K562 (cell line): Measurements from ENCODE around the gene IRF8. TPM values are rescaled to one million over a fixed set of nuclear protein-coding genes. Genes with fewer than 3 reads are reported as not detected.

Source experiments
- ATAC-seq: fragments of 200-7000 bp; cut with Tn5 transposase; 3 replicates; pipeline ENCODE4 v1.9.1; 2020; ENCODE audit warnings: moderate library complexity
- BruUV-seq: library from RNA; stranded (reverse); fragments of 400-500 nt; replicated peaks from 2 replicates; lab custom pipeline; 2021; lab: Mats Ljungman, UMichigan
- CTCF ChIA-PET: fragments of 300-600 bp; formaldehyde crosslinking; extraction: SDS; loops from one replicate; lab custom pipeline; 2021; ENCODE audit warnings: low intra/inter-chr PET ratio; lab: Yijun Ruan, JAX
- POLR2A ChIA-PET: fragments of 300-600, 350-650 bp; sonication (Branson Sonifier 250); formaldehyde crosslinking; extraction: SDS; loops from one replicate; lab custom pipeline; 2021; ENCODE audit warnings: antibody characterized with exemption, inconsistent platforms; lab: Yijun Ruan, JAX
- DNase-seq, 4 experiments: peaks; one replicate each; pipeline versions ENCODE4 v3.0.0 to v3.0.0-alpha.2; 2011 to 2018; ENCODE audit warnings: low spot score in 3 of 4, mixed read lengths in 3 of 4; ENCODE audit errors: extremely low read depth in 1 of 4
- FAIRE-seq: peaks from 2 replicates; lab custom pipeline; 2011; peaks lifted over from hg19 to GRCh38; lab: Jason Lieb, UNC
- H2AFZ ChIP-seq: 2 replicates; pipeline ENCODE4 v1.6.0; 2011; ENCODE audit warnings: low read depth, low read length, control low read depth, inconsistent platforms
- H3K27ac ChIP-seq: fragments of 200-600 bp; 3 replicates; pipeline ENCODE4 v1.8.0; 2011; ENCODE audit warnings: low read depth, mild to moderate bottlenecking, control low read depth, inconsistent platforms, low read length, moderate library complexity, mixed read lengths; ENCODE audit errors: extremely low read depth
- H3K27me3 ChIP-seq, 2 experiments: fragments of 300-600 bp in 1 of 2; 2 replicates in 1 of 2; 3 replicates in 1 of 2; pipeline versions ENCODE4 v1.6.0 to v1.8.0; 2011; ENCODE audit warnings: inconsistent platforms in 2 of 2, low read length in 2 of 2, mild to moderate bottlenecking in 1 of 2, mixed read lengths in 1 of 2, moderate library complexity in 1 of 2; ENCODE audit not compliant: control insufficient read depth in 2 of 2, insufficient read depth in 2 of 2
- H3K36me3 ChIP-seq: fragments of 300-600 bp; 3 replicates; pipeline ENCODE4 v1.8.0; 2011; ENCODE audit warnings: mild to moderate bottlenecking, low read length, inconsistent platforms; ENCODE audit not compliant: control insufficient read depth, insufficient read depth
- H3K4me1 ChIP-seq, 2 experiments: fragments of 200-600 bp in 1 of 2; replicated peaks in 1 of 2; 2 replicates in 1 of 2; 3 replicates in 1 of 2; pipeline versions ENCODE4 v1.5.1 to v1.8.0; 2011; ENCODE audit warnings: inconsistent platforms in 2 of 2, low read length in 2 of 2, mild to moderate bottlenecking in 1 of 2, mixed read lengths in 1 of 2, moderate library complexity in 1 of 2; ENCODE audit not compliant: control insufficient read depth in 2 of 2, insufficient read depth in 2 of 2
- H3K4me2 ChIP-seq: 2 replicates; pipeline ENCODE4 v1.6.1; 2011; ENCODE audit warnings: low read length, control low read depth, inconsistent platforms, mixed read lengths; ENCODE audit not compliant: insufficient read depth
- H3K4me3 ChIP-seq: fragments of 200-600 bp; sonication (generic), shearing (Covaris generic); 2 replicates; pipeline ENCODE4 v1.5.1; 2016; ENCODE audit warnings: control low read depth, inconsistent platforms
- H3K79me2 ChIP-seq: fragments of 200-600 bp; 3 replicates; pipeline ENCODE4 v1.8.0; 2011; ENCODE audit warnings: low read length, inconsistent platforms; ENCODE audit not compliant: control insufficient read depth, insufficient read depth
- H3K9ac ChIP-seq, 2 experiments: 2 replicates each; pipeline versions ENCODE4 v1.6.0 to v1.6.1; 2011; ENCODE audit warnings: low read depth in 2 of 2, low read length in 2 of 2, control low read depth in 1 of 2, inconsistent platforms in 1 of 2, mild to moderate bottlenecking in 1 of 2, mixed read lengths in 1 of 2; ENCODE audit not compliant: insufficient read depth in 1 of 2
- H3K9me1 ChIP-seq: one replicate; pipeline ENCODE4 v1.6.0; 2011; ENCODE audit warnings: inconsistent platforms, mild to moderate bottlenecking, low read length, moderate library complexity; ENCODE audit not compliant: control insufficient read depth, insufficient read depth
- H3K9me3 ChIP-seq: replicated peaks from 2 replicates; pipeline ENCODE4 v1.5.1; 2011; ENCODE audit warnings: low read depth, low read length, inconsistent platforms; ENCODE audit not compliant: control insufficient read depth, insufficient read depth
- H4K20me1 ChIP-seq: replicated peaks from 2 replicates; pipeline ENCODE4 v1.6.1; 2011; ENCODE audit warnings: low read length, inconsistent platforms, mixed read lengths; ENCODE audit not compliant: control insufficient read depth, insufficient read depth
- BMI1 ChIP-seq: fragments of 150-350 bp; IDR thresholded peaks from 2 replicates; pipeline ENCODE4 v1.6.1; 2014; ENCODE audit warnings: low read length
- CREB1 ChIP-seq, 2 experiments: sonication (generic) in 1 of 2; formaldehyde crosslinking in 1 of 2; IDR thresholded peaks; 2 replicates each; pipeline versions ENCODE4 v1.6.1 to v1.8.0; 2012 to 2022; ENCODE audit warnings: inconsistent platforms in 1 of 2, mild to moderate bottlenecking in 1 of 2, missing genetic modification reagents in 1 of 2, moderate library complexity in 1 of 2
- EP400 ChIP-seq: fragments of 450-650 bp; IDR thresholded peaks from 2 replicates; pipeline ENCODE4 v1.6.1; 2017; ENCODE audit warnings: antibody characterized with exemption, mild to moderate bottlenecking, moderate library complexity
- HNRNPUL1 ChIP-seq: fragments of 200-400 bp; formaldehyde crosslinking; IDR thresholded peaks from 2 replicates; pipeline ENCODE4 v1.6.1; 2017; ENCODE audit warnings: low read length
- NFYB ChIP-seq: IDR thresholded peaks from 2 replicates; pipeline ENCODE4 v1.6.1; 2011; ENCODE audit warnings: mild to moderate bottlenecking, moderate library complexity; ENCODE audit not compliant: insufficient read length; ENCODE audit errors: extremely low read depth
- RBM25 ChIP-seq: fragments of 200-400 bp; formaldehyde crosslinking; IDR thresholded peaks from 2 replicates; pipeline ENCODE4 v1.6.1; 2018; ENCODE audit warnings: low read length, low read depth, moderate library complexity; ENCODE audit not compliant: severe bottlenecking
- TBL1XR1 ChIP-seq, 2 experiments: IDR thresholded peaks; 2 replicates each; pipeline ENCODE4 v1.6.1; 2012; ENCODE audit warnings: improper control_type of control experiment in 2 of 2, low read length in 2 of 2, mild to moderate bottlenecking in 1 of 2
- ZNF316 ChIP-seq: fragments of 450-650 bp; IDR thresholded peaks from 2 replicates; pipeline ENCODE4 v1.6.1; 2016
- WGBS: fragments of 100-300 bp; shearing (Covaris generic); methylation state at CpG from one replicate; pipeline ENCODE4 v1.1.6; 2016; ENCODE audit warnings: low coverage, mixed read lengths; ENCODE audit not compliant: insufficient coverage; ENCODE audit errors: missing lambda C conversion rate; 5-methylcytosine and 5-hydroxymethylcytosine counted together
- in situ Hi-C: fragments of 300-500 bp; cut with MboI; formaldehyde crosslinking; loops from 4 replicates; pipeline ENCODE4 v1.15.0; 2018; ENCODE audit warnings: inconsistent platforms, mixed read lengths
- intact Hi-C: fragments of 100-400 bp; cut with micrococcal nuclease; formaldehyde crosslinking; loops from 2 replicates; pipeline ENCODE4 v1.14.2; 2022
- polyA plus RNA-seq, 8 experiments: library from polyadenylated mRNA; depleted of rRNA in 4 of 8; stranded (reverse) in 5 of 8; unstranded in 3 of 8; fragments of >200 nt; fragmentation: Nextera tagmentation in 2 of 8; fragmentation: Illumina TruSeq in 1 of 8; extraction: Ambion mirVana in 2 of 8; extraction: Trizol in 1 of 8; gene quantifications; 2 replicates each; pipeline versions ENCODE4 v1.2.1 to v1.2.3, GENCODE V29; 2011 to 2014; ENCODE audit warnings: inconsistent platforms in 1 of 8, missing spikeins in 1 of 8
- total RNA-seq, 7 experiments: library from RNA; depleted of rRNA in 6 of 7; stranded (reverse); fragments of >200 nt in 6 of 7; fragmentation: Illumina TruSeq in 2 of 7; extraction: Trizol in 2 of 7; gene quantifications; 2 replicates each; pipeline versions ENCODE4 v1.2.1 to v1.2.3, GENCODE V29; 2011 to 2021; ENCODE audit warnings: low replicate concordance in 1 of 7
- TF ChIP-seq, protein P1 (sequence below): sonication (generic); formaldehyde crosslinking; IDR thresholded peaks from 2 replicates; pipeline ENCODE4 v1.9.0; 2022; ENCODE audit warnings: mild to moderate bottlenecking, missing genetic modification reagents
- TF ChIP-seq, protein P2 (sequence below), 2 experiments: fragments of 450-650 bp; formaldehyde crosslinking in 1 of 2; IDR thresholded peaks; 2 replicates each; pipeline versions ENCODE4 v1.4.0 to v1.6.1; 2014 to 2020; ENCODE audit warnings: mild to moderate bottlenecking in 2 of 2, borderline replicate concordance in 1 of 2, low read depth in 1 of 2

Gene IRF8
- total and polyA plus RNA-seq, 9 of the 15 experiments (the other 6 are each of a cell fraction or from before 2014, with no cell fraction given): 0.01 to 0.98 TPM; not detected in 7

GRCh38 chr16:85961988-85962915 is 63.3 kb downstream of the IRF8 start:
- FAIRE-seq: peak; percentile 79
- no peaks in the 10 kb centered on the region for H3K79me2 ChIP-seq
- H3K9me1 ChIP-seq: no peaks in the 10 kb centered on the region
- peaks cover 0 to 3% of the 10 kb centered on the region in 2 experiments; a peak in 1 of 5 replicates for H3K4me1 ChIP-seq
- no peaks in the 10 kb centered on the region; the same call in 1 of the 2 replicates for H3K9me3 ChIP-seq
- ChIA-PET CTCF (no interaction called here), POLR2A (interaction anchor here (0.5 kb wide), 1 partner anchor 289 kb away, joined by 4 read pairs; no protein-coding TSS in a partner anchor)
- H3K36me3 ChIP-seq: no peaks in the 10 kb centered on the region
- peaks cover 4 to 42% of the 10 kb centered on the region in 2 experiments; a peak in 3 of 5 replicates for H3K27me3 ChIP-seq
- H2AFZ ChIP-seq: 0 out of 2 replicates have a peak overlapping the region, but pooled peaks have one; percentile 50
- in situ Hi-C loops: no loop called here
- WGBS: 5% methylated on average over 22 of the region's 22 CpGs
- no TSS peak for BruUV-seq
- no peaks in the 10 kb centered on the region for H4K20me1 ChIP-seq
- H3K9ac ChIP-seq: no peak overlapping the region
- H3K4me3 ChIP-seq: no peak overlapping the region
- peak; percentile 81 for ATAC-seq
- peak overlapping the region; percentile 3; the same call in 1 of the 2 replicates for H3K4me2 ChIP-seq
- intact Hi-C loops: no loop called here
- DNase-seq: peak; percentile 30 to 74 (median 64)
- no peak overlapping the region for H3K27ac ChIP-seq
- no peak for TF ChIP-seq TBL1XR1 (IDR thresholded peaks at IDR 0.05; ENCODE audit: low read length in 2 of 2)
- TF ChIP-seq BMI1: no peak
- no peak for TF ChIP-seq ZNF316
- peak; percentile 63 for TF ChIP-seq NFYB
- no peak for TF ChIP-seq CREB1 (IDR thresholded peaks at IDR 0.05)
- no peak for TF ChIP-seq CREB1 (CRISPR knock-in tag; IDR thresholded peaks at IDR 0.05)
- TF ChIP-seq, protein P1, sequence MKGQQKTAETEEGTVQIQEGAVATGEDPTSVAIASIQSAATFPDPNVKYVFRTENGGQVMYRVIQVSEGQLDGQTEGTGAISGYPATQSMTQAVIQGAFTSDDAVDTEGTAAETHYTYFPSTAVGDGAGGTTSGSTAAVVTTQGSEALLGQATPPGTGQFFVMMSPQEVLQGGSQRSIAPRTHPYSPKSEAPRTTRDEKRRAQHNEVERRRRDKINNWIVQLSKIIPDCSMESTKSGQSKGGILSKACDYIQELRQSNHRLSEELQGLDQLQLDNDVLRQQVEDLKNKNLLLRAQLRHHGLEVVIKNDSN (CRISPR knock-in tag): peak; percentile 92
- TF ChIP-seq HNRNPUL1: no peak
- TF ChIP-seq RBM25: peak; percentile 41
- TF ChIP-seq, protein P2, sequence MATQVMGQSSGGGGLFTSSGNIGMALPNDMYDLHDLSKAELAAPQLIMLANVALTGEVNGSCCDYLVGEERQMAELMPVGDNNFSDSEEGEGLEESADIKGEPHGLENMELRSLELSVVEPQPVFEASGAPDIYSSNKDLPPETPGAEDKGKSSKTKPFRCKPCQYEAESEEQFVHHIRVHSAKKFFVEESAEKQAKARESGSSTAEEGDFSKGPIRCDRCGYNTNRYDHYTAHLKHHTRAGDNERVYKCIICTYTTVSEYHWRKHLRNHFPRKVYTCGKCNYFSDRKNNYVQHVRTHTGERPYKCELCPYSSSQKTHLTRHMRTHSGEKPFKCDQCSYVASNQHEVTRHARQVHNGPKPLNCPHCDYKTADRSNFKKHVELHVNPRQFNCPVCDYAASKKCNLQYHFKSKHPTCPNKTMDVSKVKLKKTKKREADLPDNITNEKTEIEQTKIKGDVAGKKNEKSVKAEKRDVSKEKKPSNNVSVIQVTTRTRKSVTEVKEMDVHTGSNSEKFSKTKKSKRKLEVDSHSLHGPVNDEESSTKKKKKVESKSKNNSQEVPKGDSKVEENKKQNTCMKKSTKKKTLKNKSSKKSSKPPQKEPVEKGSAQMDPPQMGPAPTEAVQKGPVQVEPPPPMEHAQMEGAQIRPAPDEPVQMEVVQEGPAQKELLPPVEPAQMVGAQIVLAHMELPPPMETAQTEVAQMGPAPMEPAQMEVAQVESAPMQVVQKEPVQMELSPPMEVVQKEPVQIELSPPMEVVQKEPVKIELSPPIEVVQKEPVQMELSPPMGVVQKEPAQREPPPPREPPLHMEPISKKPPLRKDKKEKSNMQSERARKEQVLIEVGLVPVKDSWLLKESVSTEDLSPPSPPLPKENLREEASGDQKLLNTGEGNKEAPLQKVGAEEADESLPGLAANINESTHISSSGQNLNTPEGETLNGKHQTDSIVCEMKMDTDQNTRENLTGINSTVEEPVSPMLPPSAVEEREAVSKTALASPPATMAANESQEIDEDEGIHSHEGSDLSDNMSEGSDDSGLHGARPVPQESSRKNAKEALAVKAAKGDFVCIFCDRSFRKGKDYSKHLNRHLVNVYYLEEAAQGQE (IDR thresholded peaks at IDR 0.05; ENCODE audit: borderline replicate concordance): peak; percentile 54; the same call in 1 of the 2 replicates
- TF ChIP-seq, protein P2 (CRISPR knock-in tag; IDR thresholded peaks at IDR 0.05; ENCODE audit: low read depth): no peak
- TF ChIP-seq EP400: no peak
